MM.1S (cell line): ENCODE measurements around the gene SCAF11.

Source experiments
- DNase-seq: peaks from one replicate; pipeline ENCODE4 v3.0.0-alpha.2; 2015
- H2AFZ ChIP-seq: fragments of 300-600 bp; sonication (generic); 2 replicates; pipeline ENCODE4 v1.6.0; 2016; ENCODE audit warnings: antibody characterized with exemption, low read length
- H3F3A ChIP-seq: fragments of 300-600 bp; sonication (generic); 2 replicates; pipeline ENCODE4 v1.6.1; 2016; ENCODE audit warnings: mild to moderate bottlenecking, antibody characterized with exemption, low read length, moderate library complexity, mixed read lengths; ENCODE audit not compliant: insufficient read depth
- H3K27ac ChIP-seq: fragments of 300-600 bp; sonication (generic); 2 replicates; pipeline ENCODE4 v1.5.1; 2016; ENCODE audit warnings: mild to moderate bottlenecking, low read length
- H3K27me3 ChIP-seq: fragments of 300-600 bp; sonication (generic); replicated peaks from 2 replicates; pipeline ENCODE4 v1.6.0; 2016; ENCODE audit warnings: low read length; ENCODE audit not compliant: insufficient read depth
- H3K36me3 ChIP-seq: fragments of 300-600 bp; sonication (generic); replicated peaks from 2 replicates; pipeline ENCODE4 v1.6.1; 2016; ENCODE audit warnings: mild to moderate bottlenecking, low read length, mixed read lengths; ENCODE audit not compliant: insufficient read depth
- H3K4me1 ChIP-seq: fragments of 300-600 bp; sonication (generic); 2 replicates; pipeline ENCODE4 v1.6.1; 2016; ENCODE audit warnings: low read length, mixed read lengths
- H3K4me2 ChIP-seq: fragments of 300-600 bp; sonication (generic); 2 replicates; pipeline ENCODE4 v1.6.0; 2016; ENCODE audit warnings: low read depth, low read length
- H3K4me3 ChIP-seq: fragments of 300-600 bp; sonication (generic); 2 replicates; pipeline ENCODE4 v1.5.1; 2016; ENCODE audit warnings: low read length, mixed read lengths
- H3K79me2 ChIP-seq: fragments of 300-600 bp; sonication (generic); 2 replicates; pipeline ENCODE4 v1.6.1; 2016; ENCODE audit warnings: mixed run types, low read length, mixed read lengths
- H3K9ac ChIP-seq: fragments of 300-600 bp; sonication (generic); 2 replicates; pipeline ENCODE4 v1.6.1; 2016; ENCODE audit warnings: low read length, mixed read lengths
- H3K9me2 ChIP-seq: fragments of 300-600 bp; sonication (generic); replicated peaks from 2 replicates; pipeline ENCODE4 v1.6.1; 2016; ENCODE audit warnings: mild to moderate bottlenecking, low read length, mixed read lengths; ENCODE audit not compliant: insufficient read depth
- H3K9me3 ChIP-seq: fragments of 300-600 bp; sonication (generic); replicated peaks from 2 replicates; pipeline ENCODE4 v1.6.1; 2016; ENCODE audit warnings: mild to moderate bottlenecking, low read length, mixed read lengths; ENCODE audit not compliant: insufficient read depth
- H4K20me1 ChIP-seq: fragments of 300-600 bp; sonication (generic); 2 replicates; pipeline ENCODE4 v1.6.1; 2016; ENCODE audit warnings: mild to moderate bottlenecking, low read length, moderate library complexity, mixed read lengths; ENCODE audit not compliant: insufficient read depth
- EZH2 ChIP-seq: fragments of 300-600 bp; sonication (generic); optimal IDR thresholded peaks from 2 replicates; pipeline ENCODE3; 2017; ENCODE audit warnings: low read depth, mild to moderate bottlenecking, antibody characterized with exemption, low read length, mixed read lengths
- EZH2phosphoT487 ChIP-seq: fragments of 300-600 bp; sonication (generic); IDR thresholded peaks from 2 replicates; pipeline ENCODE4 v1.6.1; 2018; ENCODE audit warnings: antibody characterized with exemption, low read length
- TF ChIP-seq, protein P1 (sequence below): fragments of 300-600 bp; sonication (generic); IDR thresholded peaks from 2 replicates; pipeline ENCODE4 v1.5.1; 2016; ENCODE audit warnings: antibody characterized with exemption, low read length, mixed read lengths

Gene SCAF11

DNA sequence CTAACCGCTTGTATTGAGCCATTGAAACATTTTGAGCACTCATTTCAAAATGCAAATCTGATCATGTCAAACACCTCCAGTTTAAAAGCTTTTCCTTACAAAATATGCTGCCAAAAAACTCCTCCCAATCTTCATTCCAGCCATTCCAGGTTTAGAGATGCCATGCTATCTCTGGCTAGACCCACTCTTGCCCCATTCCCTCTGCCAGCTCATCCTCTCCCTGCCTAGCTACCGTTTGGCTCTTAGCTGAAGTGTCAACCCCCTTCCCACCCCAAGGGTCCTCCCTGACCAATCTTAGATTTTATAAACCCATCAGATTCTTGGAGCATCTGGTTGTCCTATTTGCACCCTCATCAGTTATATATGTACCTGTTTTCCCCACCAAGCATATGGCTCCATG lies 75.0 kb downstream of the SCAF11 start:
- Histone ChIP-seq H3K27ac (no peak overlapping the region), H3K4me1 (peaks cover 9% of the 10 kb centered on the region; the same call in 1 of the 2 replicates), H3K36me3 (0 out of 2 replicates have a peak, but pooled peaks cover 2% of the 10 kb centered on the region), H3K4me3 (no peak overlapping the region), H3K4me2 (no peak overlapping the region), H3K9ac (no peak overlapping the region), H3K9me3 (no peaks in the 10 kb centered on the region), H4K20me1 (no peaks in the 10 kb centered on the region), H3K27me3 (no peaks in the 10 kb centered on the region), H3F3A (peaks cover 5% of the 10 kb centered on the region; the same call in 1 of the 2 replicates), H2AFZ (no peak overlapping the region), H3K9me2 (no peaks in the 10 kb centered on the region), H3K79me2 (no peaks in the 10 kb centered on the region)
- TF ChIP-seq EZH2, result no peak
- TF ChIP-seq EZH2phosphoT487, result no peak
- TF ChIP-seq, protein P1, sequence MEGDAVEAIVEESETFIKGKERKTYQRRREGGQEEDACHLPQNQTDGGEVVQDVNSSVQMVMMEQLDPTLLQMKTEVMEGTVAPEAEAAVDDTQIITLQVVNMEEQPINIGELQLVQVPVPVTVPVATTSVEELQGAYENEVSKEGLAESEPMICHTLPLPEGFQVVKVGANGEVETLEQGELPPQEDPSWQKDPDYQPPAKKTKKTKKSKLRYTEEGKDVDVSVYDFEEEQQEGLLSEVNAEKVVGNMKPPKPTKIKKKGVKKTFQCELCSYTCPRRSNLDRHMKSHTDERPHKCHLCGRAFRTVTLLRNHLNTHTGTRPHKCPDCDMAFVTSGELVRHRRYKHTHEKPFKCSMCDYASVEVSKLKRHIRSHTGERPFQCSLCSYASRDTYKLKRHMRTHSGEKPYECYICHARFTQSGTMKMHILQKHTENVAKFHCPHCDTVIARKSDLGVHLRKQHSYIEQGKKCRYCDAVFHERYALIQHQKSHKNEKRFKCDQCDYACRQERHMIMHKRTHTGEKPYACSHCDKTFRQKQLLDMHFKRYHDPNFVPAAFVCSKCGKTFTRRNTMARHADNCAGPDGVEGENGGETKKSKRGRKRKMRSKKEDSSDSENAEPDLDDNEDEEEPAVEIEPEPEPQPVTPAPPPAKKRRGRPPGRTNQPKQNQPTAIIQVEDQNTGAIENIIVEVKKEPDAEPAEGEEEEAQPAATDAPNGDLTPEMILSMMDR, result no peak
- DNase-seq, result no peak

DNA sequence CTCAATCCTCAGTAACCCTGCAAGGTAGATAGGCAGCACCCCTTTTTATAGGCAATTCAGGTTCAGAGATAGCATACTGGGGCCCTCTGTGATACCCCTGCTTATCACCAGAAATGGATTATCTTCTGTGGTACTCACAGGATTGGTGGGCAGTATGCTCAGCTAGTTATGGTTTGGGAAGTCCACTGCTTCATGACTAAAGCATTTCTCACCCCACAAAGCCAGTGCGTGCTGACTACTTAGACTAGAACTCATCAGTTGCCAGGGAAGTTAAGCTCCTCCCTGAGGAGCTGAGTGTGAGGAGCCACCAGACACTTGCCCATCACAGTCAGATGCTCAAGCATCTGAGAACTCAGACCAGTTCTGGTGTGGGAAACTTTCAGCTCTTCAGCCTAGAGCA lies 76.3 kb downstream of the SCAF11 start:
- DNase-seq, result no peak
- no peaks in the 10 kb centered on the region for H3K9me2 ChIP-seq
- peaks cover 6% of the 10 kb centered on the region; the same call in 1 of the 2 replicates for H3F3A ChIP-seq
- H3K79me2 ChIP-seq, result no peaks in the 10 kb centered on the region
- H3K27ac ChIP-seq, result no peak overlapping the region
- H3K4me1 ChIP-seq, result peaks cover 9% of the 10 kb centered on the region; the same call in 1 of the 2 replicates
- H3K27me3 ChIP-seq, result no peaks in the 10 kb centered on the region
- no peak overlapping the region for H3K4me3 ChIP-seq
- H4K20me1 ChIP-seq, result no peaks in the 10 kb centered on the region
- TF ChIP-seq EZH2phosphoT487, result no peak
- TF ChIP-seq, protein P1, result no peak
- no peak for TF ChIP-seq EZH2
- 0 out of 2 replicates have a peak, but pooled peaks cover 2% of the 10 kb centered on the region for H3K36me3 ChIP-seq
- no peak overlapping the region for H2AFZ ChIP-seq
- no peaks in the 10 kb centered on the region for H3K9me3 ChIP-seq
- H3K9ac ChIP-seq, result no peak overlapping the region
- H3K4me2 ChIP-seq, result no peak overlapping the region

DNA sequence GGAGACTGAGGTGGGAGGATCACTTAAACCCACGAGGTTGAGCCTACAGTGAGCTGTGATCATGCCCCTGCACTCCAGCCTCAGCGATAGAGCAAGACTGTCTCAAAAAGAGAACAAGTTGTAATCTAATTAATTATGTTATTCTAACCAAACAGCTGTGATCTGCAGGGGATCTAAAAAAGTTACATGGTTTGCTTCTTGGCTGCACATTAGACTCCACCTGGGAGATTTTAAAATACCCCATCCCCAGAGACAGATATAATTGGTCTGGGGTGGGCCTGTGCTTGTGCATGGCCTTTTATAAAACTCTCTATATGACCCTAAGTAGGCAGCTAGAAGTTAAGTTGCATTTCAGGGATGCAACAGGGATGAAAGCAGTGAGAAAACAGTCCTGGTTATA lies 76.7 kb downstream of the SCAF11 start:
- Histone ChIP-seq H3K4me1 (peaks cover 9% of the 10 kb centered on the region; the same call in 1 of the 2 replicates), H3K27ac (no peak overlapping the region), H3K9ac (no peak overlapping the region), H3K27me3 (no peaks in the 10 kb centered on the region), H4K20me1 (no peaks in the 10 kb centered on the region), H2AFZ (no peak overlapping the region), H3K79me2 (no peaks in the 10 kb centered on the region), H3K9me2 (no peaks in the 10 kb centered on the region), H3K9me3 (no peaks in the 10 kb centered on the region), H3K4me3 (no peak overlapping the region), H3F3A (peaks cover 6% of the 10 kb centered on the region; the same call in 1 of the 2 replicates), H3K4me2 (no peak overlapping the region), H3K36me3 (no peaks in the 10 kb centered on the region)
- no peak for TF ChIP-seq EZH2
- TF ChIP-seq, protein P1, result no peak
- TF ChIP-seq EZH2phosphoT487, result no peak
- no peak for DNase-seq
